ENCODE measurements around the gene ERCC5.

The ERCC5 gene

GRCh38 chr13:102846261-102847015 lies 606 bp downstream of the ERCC5 start:
- no peak for DNase-seq

GRCh38 chr13:102847272-102848234 lies 1.7 kb downstream of the ERCC5 start:
- DNase-seq, result no peak

GRCh38 chr13:102848956-102849355 lies 3.1 kb downstream of the ERCC5 start:
- no peak for DNase-seq

GRCh38 chr13:102852556-102852955 lies 6.7 kb downstream of the ERCC5 start:
- DNase-seq, result no peak

GRCh38 chr13:102854675-102855074 lies 8.8 kb downstream of the ERCC5 start:
- DNase-seq, result no peak

- no peak for DNase-seq
Measured at GRCh38 chr13:102856557-102856956, 10.7 kb downstream of the ERCC5 start.

- no peak for DNase-seq
Measured at GRCh38 chr13:102862624-102863210, 16.9 kb downstream of the ERCC5 start.

GRCh38 chr13:102863590-102863989 lies 17.8 kb downstream of the ERCC5 start:
- DNase-seq, result no peak

GRCh38 chr13:102868366-102868936 lies 22.6 kb downstream of the ERCC5 start:
- no peak for DNase-seq

- no peak for DNase-seq
Measured at GRCh38 chr13:102869948-102870676, 24.3 kb downstream of the ERCC5 start.

GRCh38 chr13:102870677-102871415 lies 25.0 kb downstream of the ERCC5 start:
- no peak for DNase-seq

GRCh38 chr13:102872131-102872530 lies 26.3 kb downstream of the ERCC5 start:
- no peak for DNase-seq

- no peak for DNase-seq
Measured at GRCh38 chr13:102872531-102872930, 26.7 kb downstream of the ERCC5 start.

GRCh38 chr13:102873653-102874052 lies 27.8 kb downstream of the ERCC5 start:
- DNase-seq, result no peak

GRCh38 chr13:102875256-102875655 lies 29.4 kb downstream of the ERCC5 start:
- no peak for DNase-seq

- no peak for DNase-seq
Measured at GRCh38 chr13:102877303-102877702, 31.5 kb downstream of the ERCC5 start.

GRCh38 chr13:102878481-102878880 lies 32.6 kb downstream of the ERCC5 start:
- DNase-seq, result no peak

- DNase-seq, result no peak
Measured at GRCh38 chr13:102879793-102880499, 34.1 kb downstream of the ERCC5 start.

GRCh38 chr13:102881819-102882686 lies 36.2 kb downstream of the ERCC5 start:
- DNase-seq, result no peak

GRCh38 chr13:102892503-102892902 lies 46.7 kb downstream of the ERCC5 start:
- DNase-seq, result no peak

All from GOT3 (cell line).